SK-N-SH treated with all-trans-retinoic acid at 6 μM for 48 hours (cell line): ENCODE data around the gene YEATS4.

Experiments
- ATAC-seq: fragments of 200-7000 bp; cut with Tn5 transposase; 3 replicates; pipeline ENCODE4 v1.9.1; 2020; ENCODE audit warnings: mild to moderate bottlenecking, moderate library complexity
- ARNTL ChIP-seq: fragments of 450-650 bp; formaldehyde crosslinking; IDR thresholded peaks from 2 replicates; pipeline ENCODE4 v1.5.0; 2020; ENCODE audit warnings: low read depth, mild to moderate bottlenecking, moderate library complexity, borderline replicate concordance
- BACH2 ChIP-seq: fragments of 250-450 bp; sonication (Bioruptor Pico); IDR thresholded peaks from 2 replicates; pipeline ENCODE4 v1.9.0; 2021; ENCODE audit warnings: mild to moderate bottlenecking, borderline replicate concordance
- ESRRG ChIP-seq: fragments of 250-450 bp; sonication (Bioruptor Pico); IDR thresholded peaks from 2 replicates; pipeline ENCODE4 v1.6.1; 2021; ENCODE audit warnings: mild to moderate bottlenecking
- GLIS3 ChIP-seq: fragments of 250-450 bp; sonication (Bioruptor Pico); IDR thresholded peaks from 2 replicates; pipeline ENCODE4 v1.5.0; 2020; ENCODE audit warnings: mild to moderate bottlenecking, moderate library complexity
- ISL1 ChIP-seq: fragments of 250-450 bp; sonication (Bioruptor Pico); IDR thresholded peaks from 2 replicates; pipeline ENCODE4 v2.1.2; 2022; ENCODE audit warnings: mild to moderate bottlenecking, moderate library complexity
- OSR1 ChIP-seq: fragments of 250-450 bp; sonication (Bioruptor Pico); IDR thresholded peaks from 2 replicates; pipeline ENCODE4 v1.8.0; 2022; ENCODE audit warnings: moderate library complexity, mild to moderate bottlenecking, inconsistent platforms
- PPARA ChIP-seq: fragments of 250-450 bp; sonication (Bioruptor Pico); IDR thresholded peaks from 2 replicates; pipeline ENCODE4 v1.5.0; 2020; ENCODE audit warnings: mild to moderate bottlenecking, borderline replicate concordance
- RARB ChIP-seq: fragments of 250-450 bp; sonication (Bioruptor Pico); IDR thresholded peaks from 2 replicates; pipeline ENCODE4 v1.8.0; 2021; ENCODE audit warnings: mild to moderate bottlenecking, moderate library complexity
- SNAI2 ChIP-seq: fragments of 250-450 bp; sonication (Bioruptor Pico); IDR thresholded peaks from 2 replicates; pipeline ENCODE4 v1.5.0; 2020; ENCODE audit warnings: mild to moderate bottlenecking, moderate library complexity
- TCF4 ChIP-seq: fragments of 250-450 bp; sonication (Bioruptor Pico); IDR thresholded peaks from 2 replicates; pipeline ENCODE4 v1.8.0; 2021; ENCODE audit warnings: mild to moderate bottlenecking, moderate library complexity, borderline replicate concordance
- TOX ChIP-seq: fragments of 250-450 bp; sonication (Bioruptor Pico); IDR thresholded peaks from 2 replicates; pipeline ENCODE4 v1.8.0; 2021; ENCODE audit warnings: mild to moderate bottlenecking, moderate library complexity, borderline replicate concordance
- ZC3H10 ChIP-seq: fragments of 250-450 bp; sonication (Bioruptor Pico); IDR thresholded peaks from 2 replicates; pipeline ENCODE4 v1.5.1; 2021; ENCODE audit warnings: mild to moderate bottlenecking, moderate library complexity
- ZFP3 ChIP-seq: fragments of 250-450 bp; sonication (Bioruptor Pico); IDR thresholded peaks from 2 replicates; pipeline ENCODE4 v1.5.0; 2020; ENCODE audit warnings: mild to moderate bottlenecking, moderate library complexity
- ZFP30 ChIP-seq: fragments of 450-650 bp; formaldehyde crosslinking; IDR thresholded peaks from 2 replicates; pipeline ENCODE4 v1.5.0; 2022; ENCODE audit warnings: mild to moderate bottlenecking, moderate library complexity
- ZNF565 ChIP-seq: fragments of 450-650 bp; formaldehyde crosslinking; conservative IDR thresholded peaks from 2 replicates; pipeline ENCODE4 v1.5.0; 2020; ENCODE audit warnings: low read depth, mild to moderate bottlenecking, moderate library complexity
- ZNF70 ChIP-seq: fragments of 450-650 bp; formaldehyde crosslinking; IDR thresholded peaks from 2 replicates; pipeline ENCODE4 v1.5.0; 2020; ENCODE audit warnings: mild to moderate bottlenecking, moderate library complexity
- ZNF8 ChIP-seq: fragments of 450-650 bp; formaldehyde crosslinking; IDR thresholded peaks from 2 replicates; pipeline ENCODE4 v1.5.0; 2020; ENCODE audit warnings: mild to moderate bottlenecking, moderate library complexity
- TF ChIP-seq, protein P1 (sequence below): fragments of 250-450 bp; sonication (Bioruptor Pico); IDR thresholded peaks from 2 replicates; pipeline ENCODE4 v1.8.0; 2021; ENCODE audit warnings: low read depth, mild to moderate bottlenecking, moderate library complexity, borderline replicate concordance
- TF ChIP-seq, protein P2 (sequence below): fragments of 250-450 bp; sonication (Bioruptor Pico); IDR thresholded peaks from 2 replicates; pipeline ENCODE4 v1.5.1; 2021; ENCODE audit warnings: mild to moderate bottlenecking, moderate library complexity
- TF ChIP-seq, protein P3 (sequence below): fragments of 250-450 bp; sonication (Bioruptor Pico); IDR thresholded peaks from 2 replicates; pipeline ENCODE4 v1.5.1; 2020; ENCODE audit warnings: low read depth, mild to moderate bottlenecking, moderate library complexity
- TF ChIP-seq, protein P4 (sequence below): fragments of 250-450 bp; sonication (Bioruptor Pico); IDR thresholded peaks from 2 replicates; pipeline ENCODE4 v1.5.0; 2020; ENCODE audit warnings: mild to moderate bottlenecking, moderate library complexity
- TF ChIP-seq, protein P5 (sequence below): fragments of 250-450 bp; sonication (Bioruptor Pico); IDR thresholded peaks from 2 replicates; pipeline ENCODE4 v1.8.0; 2020; ENCODE audit warnings: mild to moderate bottlenecking, moderate library complexity, borderline replicate concordance

Gene YEATS4

DNA sequence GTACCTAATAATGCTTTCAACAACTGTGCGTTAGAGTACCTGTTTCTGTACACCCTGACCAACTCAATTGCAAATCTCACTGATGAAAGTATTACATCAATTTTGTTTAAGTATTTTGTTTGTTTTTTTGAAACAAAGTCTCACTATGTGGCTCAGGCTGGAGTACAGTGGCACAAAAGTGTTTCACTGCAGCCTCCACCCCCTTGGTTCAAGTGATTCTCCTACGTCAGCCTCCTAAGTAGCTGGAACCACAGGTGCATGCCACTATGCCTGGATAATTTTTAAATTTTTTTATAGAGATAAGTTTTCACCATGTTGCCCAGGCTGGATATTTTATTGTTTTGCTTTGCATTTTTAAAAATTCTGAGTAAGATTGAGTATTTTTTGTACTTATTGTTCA lies 46.7 kb downstream of the YEATS4 start:
- TF ChIP-seq TOX (CRISPR knock-in tag) (no peak), ZC3H10 (CRISPR knock-in tag) (no peak), ZFP30 (CRISPR knock-in tag) (no peak), RARB (CRISPR knock-in tag) (no peak), ZNF565 (CRISPR knock-in tag) (no peak), TCF4 (CRISPR knock-in tag) (no peak), ZNF8 (CRISPR knock-in tag) (no peak), ARNTL (CRISPR knock-in tag) (no peak), ZFP3 (CRISPR knock-in tag) (no peak), SNAI2 (no peak), OSR1 (CRISPR knock-in tag) (no peak)
- TF ChIP-seq, protein P1, sequence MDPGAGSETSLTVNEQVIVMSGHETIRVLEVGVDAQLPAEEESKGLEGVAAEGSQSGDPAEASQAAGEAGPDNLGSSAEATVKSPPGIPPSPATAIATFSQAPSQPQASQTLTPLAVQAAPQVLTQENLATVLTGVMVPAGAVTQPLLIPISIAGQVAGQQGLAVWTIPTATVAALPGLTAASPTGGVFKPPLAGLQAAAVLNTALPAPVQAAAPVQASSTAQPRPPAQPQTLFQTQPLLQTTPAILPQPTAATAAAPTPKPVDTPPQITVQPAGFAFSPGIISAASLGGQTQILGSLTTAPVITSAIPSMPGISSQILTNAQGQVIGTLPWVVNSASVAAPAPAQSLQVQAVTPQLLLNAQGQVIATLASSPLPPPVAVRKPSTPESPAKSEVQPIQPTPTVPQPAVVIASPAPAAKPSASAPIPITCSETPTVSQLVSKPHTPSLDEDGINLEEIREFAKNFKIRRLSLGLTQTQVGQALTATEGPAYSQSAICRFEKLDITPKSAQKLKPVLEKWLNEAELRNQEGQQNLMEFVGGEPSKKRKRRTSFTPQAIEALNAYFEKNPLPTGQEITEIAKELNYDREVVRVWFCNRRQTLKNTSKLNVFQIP: no peak
- TF ChIP-seq, protein P2, sequence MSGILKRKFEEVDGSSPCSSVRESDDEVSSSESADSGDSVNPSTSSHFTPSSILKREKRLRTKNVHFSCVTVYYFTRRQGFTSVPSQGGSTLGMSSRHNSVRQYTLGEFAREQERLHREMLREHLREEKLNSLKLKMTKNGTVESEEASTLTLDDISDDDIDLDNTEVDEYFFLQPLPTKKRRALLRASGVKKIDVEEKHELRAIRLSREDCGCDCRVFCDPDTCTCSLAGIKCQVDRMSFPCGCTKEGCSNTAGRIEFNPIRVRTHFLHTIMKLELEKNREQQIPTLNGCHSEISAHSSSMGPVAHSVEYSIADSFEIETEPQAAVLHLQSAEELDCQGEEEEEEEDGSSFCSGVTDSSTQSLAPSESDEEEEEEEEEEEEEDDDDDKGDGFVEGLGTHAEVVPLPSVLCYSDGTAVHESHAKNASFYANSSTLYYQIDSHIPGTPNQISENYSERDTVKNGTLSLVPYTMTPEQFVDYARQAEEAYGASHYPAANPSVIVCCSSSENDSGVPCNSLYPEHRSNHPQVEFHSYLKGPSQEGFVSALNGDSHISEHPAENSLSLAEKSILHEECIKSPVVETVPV: no peak
- TF ChIP-seq, protein P3, sequence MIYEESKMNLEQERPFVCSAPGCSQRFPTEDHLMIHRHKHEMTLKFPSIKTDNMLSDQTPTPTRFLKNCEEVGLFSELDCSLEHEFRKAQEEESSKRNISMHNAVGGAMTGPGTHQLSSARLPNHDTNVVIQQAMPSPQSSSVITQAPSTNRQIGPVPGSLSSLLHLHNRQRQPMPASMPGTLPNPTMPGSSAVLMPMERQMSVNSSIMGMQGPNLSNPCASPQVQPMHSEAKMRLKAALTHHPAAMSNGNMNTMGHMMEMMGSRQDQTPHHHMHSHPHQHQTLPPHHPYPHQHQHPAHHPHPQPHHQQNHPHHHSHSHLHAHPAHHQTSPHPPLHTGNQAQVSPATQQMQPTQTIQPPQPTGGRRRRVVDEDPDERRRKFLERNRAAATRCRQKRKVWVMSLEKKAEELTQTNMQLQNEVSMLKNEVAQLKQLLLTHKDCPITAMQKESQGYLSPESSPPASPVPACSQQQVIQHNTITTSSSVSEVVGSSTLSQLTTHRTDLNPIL (CRISPR knock-in tag): no peak
- TF ChIP-seq, protein P4, sequence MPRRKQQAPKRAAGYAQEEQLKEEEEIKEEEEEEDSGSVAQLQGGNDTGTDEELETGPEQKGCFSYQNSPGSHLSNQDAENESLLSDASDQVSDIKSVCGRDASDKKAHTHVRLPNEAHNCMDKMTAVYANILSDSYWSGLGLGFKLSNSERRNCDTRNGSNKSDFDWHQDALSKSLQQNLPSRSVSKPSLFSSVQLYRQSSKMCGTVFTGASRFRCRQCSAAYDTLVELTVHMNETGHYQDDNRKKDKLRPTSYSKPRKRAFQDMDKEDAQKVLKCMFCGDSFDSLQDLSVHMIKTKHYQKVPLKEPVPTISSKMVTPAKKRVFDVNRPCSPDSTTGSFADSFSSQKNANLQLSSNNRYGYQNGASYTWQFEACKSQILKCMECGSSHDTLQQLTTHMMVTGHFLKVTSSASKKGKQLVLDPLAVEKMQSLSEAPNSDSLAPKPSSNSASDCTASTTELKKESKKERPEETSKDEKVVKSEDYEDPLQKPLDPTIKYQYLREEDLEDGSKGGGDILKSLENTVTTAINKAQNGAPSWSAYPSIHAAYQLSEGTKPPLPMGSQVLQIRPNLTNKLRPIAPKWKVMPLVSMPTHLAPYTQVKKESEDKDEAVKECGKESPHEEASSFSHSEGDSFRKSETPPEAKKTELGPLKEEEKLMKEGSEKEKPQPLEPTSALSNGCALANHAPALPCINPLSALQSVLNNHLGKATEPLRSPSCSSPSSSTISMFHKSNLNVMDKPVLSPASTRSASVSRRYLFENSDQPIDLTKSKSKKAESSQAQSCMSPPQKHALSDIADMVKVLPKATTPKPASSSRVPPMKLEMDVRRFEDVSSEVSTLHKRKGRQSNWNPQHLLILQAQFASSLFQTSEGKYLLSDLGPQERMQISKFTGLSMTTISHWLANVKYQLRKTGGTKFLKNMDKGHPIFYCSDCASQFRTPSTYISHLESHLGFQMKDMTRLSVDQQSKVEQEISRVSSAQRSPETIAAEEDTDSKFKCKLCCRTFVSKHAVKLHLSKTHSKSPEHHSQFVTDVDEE (CRISPR knock-in tag): no peak
- TF ChIP-seq, all 23 proteins: peak for 0
- no peak for ATAC-seq

DNA sequence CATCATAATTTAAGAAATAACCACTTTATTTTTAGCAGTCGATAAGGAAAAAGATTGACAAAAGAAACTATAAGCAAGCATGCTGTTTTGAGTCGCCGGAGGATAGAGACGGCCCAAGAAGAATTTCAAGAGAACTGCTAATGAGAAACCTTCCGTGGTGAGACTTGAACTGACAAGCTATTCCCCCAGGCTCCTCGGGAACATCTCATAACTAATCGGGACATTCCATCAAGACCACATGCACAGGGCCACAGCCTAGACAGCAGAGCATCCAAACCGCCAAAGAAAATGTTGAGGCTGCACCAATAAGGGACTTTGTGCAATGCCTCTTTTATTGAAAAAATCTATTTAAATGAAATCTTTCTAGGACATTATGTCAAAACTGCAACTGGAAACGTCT lies 51.0 kb downstream of the YEATS4 start:
- TF ChIP-seq, protein P1: no peak
- no peak for TF ChIP-seq ZNF70 (CRISPR knock-in tag)
- no peak for TF ChIP-seq ZFP30 (CRISPR knock-in tag)
- no peak for TF ChIP-seq TOX (CRISPR knock-in tag)
- no peak for TF ChIP-seq RARB (CRISPR knock-in tag)
- TF ChIP-seq, protein P5, sequence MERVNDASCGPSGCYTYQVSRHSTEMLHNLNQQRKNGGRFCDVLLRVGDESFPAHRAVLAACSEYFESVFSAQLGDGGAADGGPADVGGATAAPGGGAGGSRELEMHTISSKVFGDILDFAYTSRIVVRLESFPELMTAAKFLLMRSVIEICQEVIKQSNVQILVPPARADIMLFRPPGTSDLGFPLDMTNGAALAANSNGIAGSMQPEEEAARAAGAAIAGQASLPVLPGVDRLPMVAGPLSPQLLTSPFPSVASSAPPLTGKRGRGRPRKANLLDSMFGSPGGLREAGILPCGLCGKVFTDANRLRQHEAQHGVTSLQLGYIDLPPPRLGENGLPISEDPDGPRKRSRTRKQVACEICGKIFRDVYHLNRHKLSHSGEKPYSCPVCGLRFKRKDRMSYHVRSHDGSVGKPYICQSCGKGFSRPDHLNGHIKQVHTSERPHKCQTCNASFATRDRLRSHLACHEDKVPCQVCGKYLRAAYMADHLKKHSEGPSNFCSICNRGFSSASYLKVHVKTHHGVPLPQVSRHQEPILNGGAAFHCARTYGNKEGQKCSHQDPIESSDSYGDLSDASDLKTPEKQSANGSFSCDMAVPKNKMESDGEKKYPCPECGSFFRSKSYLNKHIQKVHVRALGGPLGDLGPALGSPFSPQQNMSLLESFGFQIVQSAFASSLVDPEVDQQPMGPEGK (CRISPR knock-in tag): no peak
- TF ChIP-seq ZC3H10 (CRISPR knock-in tag): no peak
- no peak for TF ChIP-seq TCF4 (CRISPR knock-in tag)
- no peak for TF ChIP-seq ESRRG (CRISPR knock-in tag)
- TF ChIP-seq ISL1 (CRISPR knock-in tag): no peak
- TF ChIP-seq BACH2 (CRISPR knock-in tag): no peak
- TF ChIP-seq, protein P3 (CRISPR knock-in tag): no peak
- no peak for TF ChIP-seq ZNF565 (CRISPR knock-in tag)
- TF ChIP-seq PPARA (CRISPR knock-in tag): no peak
- TF ChIP-seq ZFP3 (CRISPR knock-in tag): no peak
- no peak for TF ChIP-seq ARNTL (CRISPR knock-in tag)
- no peak for TF ChIP-seq GLIS3 (CRISPR knock-in tag)
- ATAC-seq: no peak
